ENCODE data around the gene GAS2L3.

DNA sequence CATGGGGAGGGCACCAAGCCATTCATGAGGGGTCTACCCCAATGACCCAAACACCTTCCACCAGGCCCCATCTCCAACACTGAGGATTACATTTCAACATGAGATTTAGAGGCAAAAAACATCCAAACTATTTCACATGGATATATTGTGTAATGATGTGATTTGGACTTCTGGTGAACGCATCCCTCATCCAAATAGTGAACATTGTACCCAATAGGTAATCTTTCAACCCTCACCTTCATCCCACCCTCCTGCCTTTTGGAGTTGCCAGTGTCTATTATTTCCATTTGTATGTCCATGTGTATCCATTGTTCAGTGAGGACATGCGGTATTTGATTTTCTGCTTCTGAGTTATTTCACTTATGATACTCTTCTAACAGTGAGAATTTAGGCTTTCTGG, 16.1 kb upstream of the GAS2L3 start:
- TF ChIP-seq EZH2 (IDR thresholded peaks at IDR 0.05; ENCODE audit: low read length) (no peak), CTCF (optimal IDR thresholded peaks at IDR 0.05 in 1 of 3, IDR thresholded peaks at IDR 0.05 in 1 of 3, conservative IDR thresholded peaks at IDR 0.05 in 1 of 3; ENCODE audit: extremely low read depth in 1 of 3, insufficient read depth in 2 of 3, low read length in 3 of 3) (no peak)
